SK-N-SH (cell line): ENCODE measurements around the gene AGPAT3. TPM values are rescaled to one million over a fixed set of nuclear protein-coding genes. Genes with fewer than 3 reads are reported as not detected.

Source experiments
- CTCF ChIA-PET: fragments of 300-600, 350-600 bp; formaldehyde crosslinking; extraction: SDS; loops from one replicate; lab custom pipeline; 2021; lab: Yijun Ruan, JAX
- POLR2A ChIA-PET: fragments of 350-600 bp; sonication (Branson Sonifier 250); formaldehyde crosslinking; extraction: SDS; loops from one replicate; lab custom pipeline; 2020; ENCODE audit warnings: antibody characterized with exemption, inconsistent platforms; lab: Yijun Ruan, JAX
- DNase-seq: peaks from one replicate; pipeline ENCODE4 v3.0.0; 2012
- H2AFZ ChIP-seq: fragments of 200-600 bp; sonication (generic); 2 replicates; pipeline ENCODE4 v1.8.1; 2016; ENCODE audit warnings: antibody characterized with exemption, mild to moderate bottlenecking, low read depth
- H3F3A ChIP-seq: fragments of 200-600 bp; sonication (generic); replicated peaks from 2 replicates; pipeline ENCODE3; 2016; ENCODE audit warnings: antibody characterized with exemption, mild to moderate bottlenecking; ENCODE audit not compliant: insufficient read depth
- H3K27ac ChIP-seq, 2 experiments: fragments of 200-500 bp in 1 of 2; fragments of 200-600 bp in 1 of 2; sonication (Bioruptor generic) in 1 of 2; sonication (generic), shearing (Covaris generic) in 1 of 2; 2 replicates each; pipeline versions ENCODE4 v1.5.1 to v1.6.1; 2014 to 2016; ENCODE audit warnings: low read depth in 2 of 2, inconsistent platforms in 1 of 2, low read length in 1 of 2, mild to moderate bottlenecking in 1 of 2, mixed read lengths in 1 of 2
- H3K27me3 ChIP-seq: fragments of 200-600 bp; sonication (generic), shearing (Covaris generic); 2 replicates; pipeline ENCODE4 v1.6.1; 2016; ENCODE audit warnings: mixed run types; ENCODE audit not compliant: insufficient read depth
- H3K36me3 ChIP-seq, 2 experiments: fragments of 200-500 bp in 1 of 2; fragments of 200-600 bp in 1 of 2; sonication (Bioruptor generic) in 1 of 2; sonication (generic) in 1 of 2; replicated peaks in 1 of 2; 2 replicates each; pipeline versions ENCODE3 to v1.5.1; 2014 to 2016; ENCODE audit warnings: low read length in 1 of 2, mild to moderate bottlenecking in 1 of 2; ENCODE audit not compliant: insufficient read depth in 2 of 2, control insufficient read depth in 1 of 2
- H3K4me1 ChIP-seq, 2 experiments: fragments of 200-500 bp in 1 of 2; fragments of 200-600 bp in 1 of 2; sonication (Bioruptor generic) in 1 of 2; sonication (generic), shearing (Covaris generic) in 1 of 2; 2 replicates each; pipeline versions ENCODE4 v1.5.1 to v1.6.1; 2014 to 2016; ENCODE audit warnings: low read depth in 1 of 2, low read length in 1 of 2, mixed run types in 1 of 2; ENCODE audit not compliant: insufficient read depth in 2 of 2, control insufficient read depth in 1 of 2
- H3K4me2 ChIP-seq: fragments of 200-600 bp; sonication (generic), shearing (Covaris generic); 2 replicates; pipeline ENCODE4 v1.6.1; 2017; ENCODE audit warnings: mixed run types
- H3K4me3 ChIP-seq, 2 experiments: fragments of 200-500 bp in 1 of 2; fragments of 200-600 bp in 1 of 2; sonication (Bioruptor generic) in 1 of 2; sonication (generic), shearing (Covaris generic) in 1 of 2; 2 replicates each; pipeline versions ENCODE4 v1.5.1 to v1.8.1; 2014 to 2016; ENCODE audit warnings: low read depth in 2 of 2, inconsistent platforms in 1 of 2, low read length in 1 of 2, mild to moderate bottlenecking in 1 of 2, mixed read lengths in 1 of 2, moderate library complexity in 1 of 2
- H3K79me2 ChIP-seq: fragments of 200-600 bp; sonication (generic); 2 replicates; pipeline ENCODE4 v1.8.1; 2017; ENCODE audit warnings: mild to moderate bottlenecking; ENCODE audit not compliant: insufficient read depth
- H3K9ac ChIP-seq: fragments of 200-600 bp; sonication (generic); 2 replicates; pipeline ENCODE4 v1.6.1; 2017; ENCODE audit warnings: mixed run types
- H3K9me2 ChIP-seq: fragments of 200-600 bp; sonication (generic); 2 replicates; pipeline ENCODE4 v1.6.1; 2017; ENCODE audit warnings: mixed run types
- H3K9me3 ChIP-seq: fragments of 200-600 bp; sonication (generic); 2 replicates; pipeline ENCODE4 v1.6.1; 2017; ENCODE audit warnings: mixed run types, mild to moderate bottlenecking, moderate library complexity
- H4K20me1 ChIP-seq: fragments of 200-600 bp; sonication (generic); 2 replicates; pipeline ENCODE4 v1.6.1; 2017; ENCODE audit warnings: mild to moderate bottlenecking, mixed run types; ENCODE audit not compliant: insufficient read depth
- ELF1 ChIP-seq: IDR thresholded peaks from 2 replicates; pipeline ENCODE4 v1.4.0; 2012
- FOXJ3 ChIP-seq: sonication (generic); formaldehyde crosslinking; IDR thresholded peaks from 2 replicates; pipeline ENCODE4 v1.5.1; 2020; ENCODE audit warnings: mild to moderate bottlenecking, missing genetic modification reagents
- GABPA ChIP-seq: IDR thresholded peaks from 2 replicates; pipeline ENCODE4 v1.4.0; 2012; ENCODE audit warnings: low read depth, mild to moderate bottlenecking
- JUND ChIP-seq: IDR thresholded peaks from 2 replicates; pipeline ENCODE4 v1.4.0; 2012
- MEF2A ChIP-seq: IDR thresholded peaks from 2 replicates; pipeline ENCODE4 v1.4.0; 2012; ENCODE audit warnings: low read depth, borderline replicate concordance
- RFX5 ChIP-seq: IDR thresholded peaks from 2 replicates; pipeline ENCODE4 v1.6.1; 2012; ENCODE audit warnings: mild to moderate bottlenecking, improper control_type of control experiment, low read length
- RXRA ChIP-seq: IDR thresholded peaks from 2 replicates; pipeline ENCODE4 v1.4.0; 2012; ENCODE audit warnings: low read depth, mild to moderate bottlenecking, borderline replicate concordance
- SMC3 ChIP-seq: IDR thresholded peaks from 2 replicates; pipeline ENCODE4 v1.6.1; 2012; ENCODE audit warnings: low read depth, low read length, improper control_type of control experiment
- TAF1 ChIP-seq: IDR thresholded peaks from 2 replicates; pipeline ENCODE4 v1.6.1; 2012; ENCODE audit warnings: low read depth, mild to moderate bottlenecking, low read length, moderate library complexity, borderline replicate concordance
- TCF12 ChIP-seq: IDR thresholded peaks from 2 replicates; pipeline ENCODE4 v1.4.0; 2012
- YY1 ChIP-seq: IDR thresholded peaks from 2 replicates; pipeline ENCODE4 v1.4.0; 2012; ENCODE audit warnings: low read depth, mild to moderate bottlenecking
- WGBS: methylation state at CpG from one replicate; pipeline ENCODE4 v1.1.6; 2017; ENCODE audit warnings: low lambda C conversion rate; 5-methylcytosine and 5-hydroxymethylcytosine counted together
- polyA plus RNA-seq, 3 experiments: library from polyadenylated mRNA; depleted of rRNA; stranded (reverse); fragments of >200 nt; gene quantifications; 2 replicates each; pipeline ENCODE4 v1.2.3, GENCODE V29; 2012
- TF ChIP-seq, protein P1 (sequence below): IDR thresholded peaks from 2 replicates; pipeline ENCODE4; 2012
- TF ChIP-seq, protein P2 (sequence below): fragments of 150-350 bp; IDR thresholded peaks from 2 replicates; pipeline ENCODE4 v1.6.1; 2016; ENCODE audit warnings: mild to moderate bottlenecking, low read depth, low read length
- TF ChIP-seq, protein P3 (sequence below): IDR thresholded peaks from 2 replicates; pipeline ENCODE4 v1.4.0; 2012; ENCODE audit warnings: low read depth
- TF ChIP-seq, protein P4 (sequence below): fragments of 200-600 bp; sonication (generic); IDR thresholded peaks from 2 replicates; pipeline ENCODE4 v1.6.1; 2017; ENCODE audit warnings: antibody characterized with exemption, mild to moderate bottlenecking, moderate library complexity
- TF ChIP-seq, protein P5 (sequence below): IDR thresholded peaks from 2 replicates; pipeline ENCODE4 v1.6.1; 2012; ENCODE audit warnings: mild to moderate bottlenecking, low read depth, low read length, moderate library complexity
- TF ChIP-seq, protein P6 (sequence below): IDR thresholded peaks from 2 replicates; pipeline ENCODE4 v1.4.0; 2012; ENCODE audit warnings: low read depth, borderline replicate concordance
- TF ChIP-seq, protein P7 (sequence below): IDR thresholded peaks from 2 replicates; pipeline ENCODE4 v1.4.0; 2012; ENCODE audit warnings: low read depth, borderline replicate concordance

The AGPAT3 gene
- polyA plus RNA-seq, 1 of the 3 experiments (the other 2 are of a cell fraction), result 35.3 TPM

DNA sequence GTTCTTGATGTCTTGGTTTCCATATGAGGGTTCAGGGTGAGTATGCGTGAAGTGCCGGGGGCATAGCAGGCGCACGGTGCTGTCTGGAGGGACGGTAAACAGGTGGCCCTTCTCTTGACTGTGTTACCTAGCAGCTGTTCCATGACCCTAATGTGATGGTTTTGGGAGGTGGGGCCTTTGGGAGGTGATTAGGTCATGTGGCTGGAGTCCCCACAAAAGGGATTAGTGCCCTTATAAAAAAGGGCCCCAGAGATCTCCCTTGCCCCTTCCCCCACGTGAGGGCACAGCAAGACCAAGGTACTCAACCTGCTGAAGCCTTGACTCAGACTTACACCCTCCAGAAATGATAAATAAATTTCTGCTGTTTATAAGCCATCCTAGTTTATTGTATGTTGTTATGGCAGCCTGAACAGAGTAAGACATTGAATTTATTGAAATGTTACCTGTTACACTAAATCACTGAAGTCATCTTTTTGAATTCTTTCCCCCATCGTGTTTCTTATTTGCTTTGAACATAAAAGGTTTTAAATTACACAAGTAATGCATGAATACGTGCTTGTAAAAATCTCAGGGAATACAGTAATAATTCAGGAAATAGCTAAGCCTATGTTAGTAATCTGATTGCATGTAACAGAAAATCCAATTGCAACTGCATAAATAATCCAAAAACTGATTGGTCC is 162.7 kb downstream of the AGPAT3 start:
- H3K4me2 ChIP-seq, result no peak overlapping the region
- no peak for DNase-seq
- no peak overlapping the region for H2AFZ ChIP-seq
- H3K9me3 ChIP-seq, result no peaks in the 10 kb centered on the region
- no peak overlapping the region for H3K4me3 ChIP-seq
- peaks cover 8 to 13% of the 10 kb centered on the region in 2 experiments; a peak in 2 of 4 replicates for H3K4me1 ChIP-seq
- no peak overlapping the region for H3K27ac ChIP-seq
- ChIA-PET CTCF (interaction anchor here (0.6 to 1.3 kb wide), 2 partner anchors 14 to 53 kb away, joined by 3 to 4 read pairs; no protein-coding TSS in a partner anchor), POLR2A (no interaction called here)
- 89% methylated on average over 4 of the region's 8 CpGs for WGBS
- H3K27me3 ChIP-seq, result no peaks in the 10 kb centered on the region
- H3K9ac ChIP-seq, result no peak overlapping the region
- H3K79me2 ChIP-seq, result peaks cover 100% of the 10 kb centered on the region
- TF ChIP-seq YY1 (no peak), RFX5 (no peak), JUND (no peak), ELF1 (no peak), SMC3 (no peak), GABPA (no peak), TAF1 (no peak), RXRA (no peak), MEF2A (no peak), TCF12 (no peak), FOXJ3 (CRISPR knock-in tag) (no peak)
- TF ChIP-seq, protein P1, sequence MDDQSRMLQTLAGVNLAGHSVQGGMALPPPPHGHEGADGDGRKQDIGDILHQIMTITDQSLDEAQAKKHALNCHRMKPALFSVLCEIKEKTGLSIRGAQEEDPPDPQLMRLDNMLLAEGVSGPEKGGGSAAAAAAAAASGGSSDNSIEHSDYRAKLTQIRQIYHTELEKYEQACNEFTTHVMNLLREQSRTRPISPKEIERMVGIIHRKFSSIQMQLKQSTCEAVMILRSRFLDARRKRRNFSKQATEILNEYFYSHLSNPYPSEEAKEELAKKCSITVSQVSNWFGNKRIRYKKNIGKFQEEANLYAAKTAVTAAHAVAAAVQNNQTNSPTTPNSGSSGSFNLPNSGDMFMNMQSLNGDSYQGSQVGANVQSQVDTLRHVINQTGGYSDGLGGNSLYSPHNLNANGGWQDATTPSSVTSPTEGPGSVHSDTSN, result no peak
- TF ChIP-seq, protein P2, sequence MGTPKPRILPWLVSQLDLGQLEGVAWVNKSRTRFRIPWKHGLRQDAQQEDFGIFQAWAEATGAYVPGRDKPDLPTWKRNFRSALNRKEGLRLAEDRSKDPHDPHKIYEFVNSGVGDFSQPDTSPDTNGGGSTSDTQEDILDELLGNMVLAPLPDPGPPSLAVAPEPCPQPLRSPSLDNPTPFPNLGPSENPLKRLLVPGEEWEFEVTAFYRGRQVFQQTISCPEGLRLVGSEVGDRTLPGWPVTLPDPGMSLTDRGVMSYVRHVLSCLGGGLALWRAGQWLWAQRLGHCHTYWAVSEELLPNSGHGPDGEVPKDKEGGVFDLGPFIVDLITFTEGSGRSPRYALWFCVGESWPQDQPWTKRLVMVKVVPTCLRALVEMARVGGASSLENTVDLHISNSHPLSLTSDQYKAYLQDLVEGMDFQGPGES, result no peak
- TF ChIP-seq, protein P3, sequence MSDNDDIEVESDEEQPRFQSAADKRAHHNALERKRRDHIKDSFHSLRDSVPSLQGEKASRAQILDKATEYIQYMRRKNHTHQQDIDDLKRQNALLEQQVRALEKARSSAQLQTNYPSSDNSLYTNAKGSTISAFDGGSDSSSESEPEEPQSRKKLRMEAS, result no peak
- TF ChIP-seq, protein P4, sequence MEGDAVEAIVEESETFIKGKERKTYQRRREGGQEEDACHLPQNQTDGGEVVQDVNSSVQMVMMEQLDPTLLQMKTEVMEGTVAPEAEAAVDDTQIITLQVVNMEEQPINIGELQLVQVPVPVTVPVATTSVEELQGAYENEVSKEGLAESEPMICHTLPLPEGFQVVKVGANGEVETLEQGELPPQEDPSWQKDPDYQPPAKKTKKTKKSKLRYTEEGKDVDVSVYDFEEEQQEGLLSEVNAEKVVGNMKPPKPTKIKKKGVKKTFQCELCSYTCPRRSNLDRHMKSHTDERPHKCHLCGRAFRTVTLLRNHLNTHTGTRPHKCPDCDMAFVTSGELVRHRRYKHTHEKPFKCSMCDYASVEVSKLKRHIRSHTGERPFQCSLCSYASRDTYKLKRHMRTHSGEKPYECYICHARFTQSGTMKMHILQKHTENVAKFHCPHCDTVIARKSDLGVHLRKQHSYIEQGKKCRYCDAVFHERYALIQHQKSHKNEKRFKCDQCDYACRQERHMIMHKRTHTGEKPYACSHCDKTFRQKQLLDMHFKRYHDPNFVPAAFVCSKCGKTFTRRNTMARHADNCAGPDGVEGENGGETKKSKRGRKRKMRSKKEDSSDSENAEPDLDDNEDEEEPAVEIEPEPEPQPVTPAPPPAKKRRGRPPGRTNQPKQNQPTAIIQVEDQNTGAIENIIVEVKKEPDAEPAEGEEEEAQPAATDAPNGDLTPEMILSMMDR, result no peak
- TF ChIP-seq, protein P5, sequence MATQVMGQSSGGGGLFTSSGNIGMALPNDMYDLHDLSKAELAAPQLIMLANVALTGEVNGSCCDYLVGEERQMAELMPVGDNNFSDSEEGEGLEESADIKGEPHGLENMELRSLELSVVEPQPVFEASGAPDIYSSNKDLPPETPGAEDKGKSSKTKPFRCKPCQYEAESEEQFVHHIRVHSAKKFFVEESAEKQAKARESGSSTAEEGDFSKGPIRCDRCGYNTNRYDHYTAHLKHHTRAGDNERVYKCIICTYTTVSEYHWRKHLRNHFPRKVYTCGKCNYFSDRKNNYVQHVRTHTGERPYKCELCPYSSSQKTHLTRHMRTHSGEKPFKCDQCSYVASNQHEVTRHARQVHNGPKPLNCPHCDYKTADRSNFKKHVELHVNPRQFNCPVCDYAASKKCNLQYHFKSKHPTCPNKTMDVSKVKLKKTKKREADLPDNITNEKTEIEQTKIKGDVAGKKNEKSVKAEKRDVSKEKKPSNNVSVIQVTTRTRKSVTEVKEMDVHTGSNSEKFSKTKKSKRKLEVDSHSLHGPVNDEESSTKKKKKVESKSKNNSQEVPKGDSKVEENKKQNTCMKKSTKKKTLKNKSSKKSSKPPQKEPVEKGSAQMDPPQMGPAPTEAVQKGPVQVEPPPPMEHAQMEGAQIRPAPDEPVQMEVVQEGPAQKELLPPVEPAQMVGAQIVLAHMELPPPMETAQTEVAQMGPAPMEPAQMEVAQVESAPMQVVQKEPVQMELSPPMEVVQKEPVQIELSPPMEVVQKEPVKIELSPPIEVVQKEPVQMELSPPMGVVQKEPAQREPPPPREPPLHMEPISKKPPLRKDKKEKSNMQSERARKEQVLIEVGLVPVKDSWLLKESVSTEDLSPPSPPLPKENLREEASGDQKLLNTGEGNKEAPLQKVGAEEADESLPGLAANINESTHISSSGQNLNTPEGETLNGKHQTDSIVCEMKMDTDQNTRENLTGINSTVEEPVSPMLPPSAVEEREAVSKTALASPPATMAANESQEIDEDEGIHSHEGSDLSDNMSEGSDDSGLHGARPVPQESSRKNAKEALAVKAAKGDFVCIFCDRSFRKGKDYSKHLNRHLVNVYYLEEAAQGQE, result no peak
- TF ChIP-seq, protein P6, sequence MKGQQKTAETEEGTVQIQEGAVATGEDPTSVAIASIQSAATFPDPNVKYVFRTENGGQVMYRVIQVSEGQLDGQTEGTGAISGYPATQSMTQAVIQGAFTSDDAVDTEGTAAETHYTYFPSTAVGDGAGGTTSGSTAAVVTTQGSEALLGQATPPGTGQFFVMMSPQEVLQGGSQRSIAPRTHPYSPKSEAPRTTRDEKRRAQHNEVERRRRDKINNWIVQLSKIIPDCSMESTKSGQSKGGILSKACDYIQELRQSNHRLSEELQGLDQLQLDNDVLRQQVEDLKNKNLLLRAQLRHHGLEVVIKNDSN, result no peak
- TF ChIP-seq, protein P7, sequence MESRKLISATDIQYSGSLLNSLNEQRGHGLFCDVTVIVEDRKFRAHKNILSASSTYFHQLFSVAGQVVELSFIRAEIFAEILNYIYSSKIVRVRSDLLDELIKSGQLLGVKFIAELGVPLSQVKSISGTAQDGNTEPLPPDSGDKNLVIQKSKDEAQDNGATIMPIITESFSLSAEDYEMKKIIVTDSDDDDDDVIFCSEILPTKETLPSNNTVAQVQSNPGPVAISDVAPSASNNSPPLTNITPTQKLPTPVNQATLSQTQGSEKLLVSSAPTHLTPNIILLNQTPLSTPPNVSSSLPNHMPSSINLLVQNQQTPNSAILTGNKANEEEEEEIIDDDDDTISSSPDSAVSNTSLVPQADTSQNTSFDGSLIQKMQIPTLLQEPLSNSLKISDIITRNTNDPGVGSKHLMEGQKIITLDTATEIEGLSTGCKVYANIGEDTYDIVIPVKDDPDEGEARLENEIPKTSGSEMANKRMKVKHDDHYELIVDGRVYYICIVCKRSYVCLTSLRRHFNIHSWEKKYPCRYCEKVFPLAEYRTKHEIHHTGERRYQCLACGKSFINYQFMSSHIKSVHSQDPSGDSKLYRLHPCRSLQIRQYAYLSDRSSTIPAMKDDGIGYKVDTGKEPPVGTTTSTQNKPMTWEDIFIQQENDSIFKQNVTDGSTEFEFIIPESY, result no peak
- H3K36me3 ChIP-seq, result peaks cover 2 to 8% of the 10 kb centered on the region in 2 experiments
- H3K9me2 ChIP-seq, result no peaks in the 10 kb centered on the region
- no peaks in the 10 kb centered on the region for H3F3A ChIP-seq
- H4K20me1 ChIP-seq, result peaks cover 91% of the 10 kb centered on the region
